Ureter (tissue), 1 donor: ENCODE results near the gene MAP2. TPM values are rescaled to one million over a fixed set of nuclear protein-coding genes. Genes with fewer than 3 reads are reported as not detected.

Experiments
- DNase-seq: peaks from one replicate; pipeline ENCODE4 v3.0.0-alpha.2; 2020; ENCODE audit warnings: low spot score
- total RNA-seq: library from RNA; stranded (reverse); gene quantifications from one replicate; pipeline ENCODE4 v1.2.4, GENCODE V29; 2023
- donor health status: DM: yes; HTN: yes; CAD: no.

Gene MAP2
- total RNA-seq, 1 donor from 2014 or later: 3.0 TPM

GRCh38 chr2:209653134-209653533, 229.3 kb downstream of the MAP2 start:
- no peak for DNase-seq

- no peak for DNase-seq
Measured at GRCh38 chr2:209661286-209661894, 237.5 kb downstream of the MAP2 start.

DNA sequence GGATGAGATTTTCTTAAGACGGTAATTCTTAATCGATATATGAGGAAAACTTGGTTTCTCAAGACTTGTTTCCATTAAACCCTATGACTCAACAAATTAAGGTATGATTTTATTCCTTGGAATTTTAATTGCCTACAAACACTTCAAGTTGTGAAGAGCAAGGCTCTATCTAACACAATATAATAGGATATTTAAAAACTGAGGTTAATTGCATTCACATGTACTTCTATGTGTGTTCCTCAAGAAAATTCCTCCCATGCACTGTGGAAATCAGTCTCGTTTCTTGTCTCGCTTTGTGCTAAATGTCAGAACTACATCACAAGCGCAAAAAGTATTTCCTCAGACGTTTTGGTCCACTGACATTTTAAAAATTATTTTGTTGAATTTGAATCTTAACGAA, 238.2 kb downstream of the MAP2 start:
- no peak for DNase-seq

DNA sequence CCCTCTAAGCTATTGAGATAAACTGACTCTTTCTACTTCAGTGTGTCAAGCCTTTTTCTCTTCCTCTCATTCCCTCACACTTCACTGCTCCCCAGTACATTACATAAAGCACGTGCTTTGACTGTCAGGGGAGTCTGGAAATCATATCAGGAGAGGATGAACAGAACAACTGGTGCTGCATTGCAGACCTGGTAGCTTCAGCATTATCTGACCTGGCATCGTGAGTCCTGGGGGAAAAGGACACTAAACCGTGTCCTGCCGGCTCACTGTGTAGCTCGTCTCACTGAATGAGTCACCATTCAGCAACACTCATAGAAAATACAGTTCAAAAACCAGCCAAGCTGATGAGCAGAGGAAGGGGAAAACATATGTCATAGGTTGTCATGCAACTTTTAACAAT, 239.3 kb downstream of the MAP2 start:
- no peak for DNase-seq

GRCh38 chr2:209663656-209664055, 239.8 kb downstream of the MAP2 start:
- DNase-seq: no peak

DNA sequence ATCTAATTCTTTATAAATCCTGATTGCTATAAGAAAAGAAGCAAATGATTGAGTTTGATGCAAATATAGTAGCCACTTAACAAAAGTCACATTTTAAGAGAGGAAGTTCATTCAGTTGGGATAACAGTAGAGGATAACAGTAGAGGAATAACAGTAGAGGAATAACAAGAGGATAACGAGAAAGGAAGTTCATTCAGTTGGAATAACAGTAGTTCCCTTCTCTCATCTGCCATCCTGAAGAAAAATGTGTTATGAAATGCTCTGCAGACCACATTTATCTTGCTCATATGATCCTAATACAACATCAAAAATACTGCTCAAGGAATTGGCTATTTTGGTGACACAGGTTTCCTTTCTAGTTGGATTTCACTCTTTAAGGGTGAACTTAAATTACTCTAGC, 242.4 kb downstream of the MAP2 start:
- no peak for DNase-seq

DNA sequence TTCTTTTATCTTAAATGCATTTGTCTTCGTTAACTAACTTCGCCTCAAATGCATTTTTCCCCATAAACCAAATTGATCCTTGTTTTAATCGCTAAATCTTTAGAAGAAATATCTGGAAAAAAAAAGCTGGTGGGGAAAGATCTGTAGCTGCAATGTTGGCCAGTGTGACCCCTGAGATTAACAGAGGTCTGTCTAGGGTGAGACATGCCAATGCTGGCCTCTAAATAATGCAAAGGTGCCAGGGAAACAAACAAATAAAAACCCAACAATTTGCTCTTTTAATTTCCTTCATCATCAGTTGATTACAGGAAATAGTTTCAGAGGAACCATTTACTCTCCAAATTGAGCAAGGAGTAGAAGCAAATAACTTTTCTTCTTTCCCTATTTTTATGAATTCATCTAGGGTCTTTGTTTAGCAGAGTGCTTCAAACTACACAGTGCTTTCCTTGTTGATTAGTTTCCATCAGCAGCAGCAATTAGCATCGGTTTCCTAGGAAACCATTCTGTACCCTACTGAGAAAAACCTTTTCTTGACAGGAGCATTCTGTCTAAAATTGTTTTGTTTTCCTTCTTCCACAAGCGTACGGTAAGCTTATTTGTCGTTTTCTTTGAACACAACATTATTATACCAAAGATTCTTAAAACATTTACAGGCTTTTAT, 247.3 kb downstream of the MAP2 start:
- DNase-seq: no peak

GRCh38 chr2:209673811-209674210, 250.0 kb downstream of the MAP2 start:
- no peak for DNase-seq

- no peak for DNase-seq
Measured at GRCh38 chr2:209680596-209680995, 256.7 kb downstream of the MAP2 start.

GRCh38 chr2:209681201-209681735, 257.4 kb downstream of the MAP2 start:
- no peak for DNase-seq

DNA sequence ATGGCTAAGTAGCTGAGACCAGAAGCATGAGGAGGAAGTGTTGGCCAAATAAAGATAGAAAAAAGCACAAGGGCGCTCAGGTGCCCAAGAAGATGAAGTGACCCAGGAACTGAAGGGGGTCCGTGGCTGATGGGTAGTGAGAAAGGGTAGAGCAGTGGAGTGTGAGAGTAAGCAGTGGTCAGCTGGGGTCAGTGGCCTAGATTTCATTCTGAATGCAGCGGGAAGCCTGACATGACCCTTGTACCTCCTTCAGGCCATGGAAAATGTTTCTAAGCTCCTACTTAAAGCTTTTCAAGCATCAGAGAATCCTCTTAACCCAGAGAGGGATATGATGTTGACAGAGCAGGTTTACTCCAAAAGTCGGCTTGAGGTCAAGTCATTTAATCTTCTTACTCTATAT, 258.8 kb downstream of the MAP2 start:
- DNase-seq: no peak

- DNase-seq: no peak
Measured at GRCh38 chr2:209685340-209685739, 261.5 kb downstream of the MAP2 start.

DNA sequence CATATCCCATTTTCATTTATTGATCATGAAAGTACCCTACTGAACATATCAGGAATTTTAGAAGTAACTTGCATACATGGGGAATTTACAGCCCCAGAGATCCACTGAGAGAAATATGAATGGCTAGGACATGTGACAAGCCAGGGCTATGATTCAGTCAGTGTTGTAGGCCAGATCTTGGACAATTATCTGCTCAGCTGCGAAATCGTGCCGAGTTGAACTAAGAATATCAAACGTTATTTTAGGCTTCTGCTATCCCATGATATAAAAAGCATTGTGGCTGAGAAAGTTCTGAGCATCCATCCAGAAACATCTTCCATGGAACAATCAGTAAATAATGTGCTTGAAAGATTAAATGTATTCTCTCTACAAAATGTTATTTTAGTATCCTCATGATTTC, 262.1 kb downstream of the MAP2 start:
- no peak for DNase-seq

DNA sequence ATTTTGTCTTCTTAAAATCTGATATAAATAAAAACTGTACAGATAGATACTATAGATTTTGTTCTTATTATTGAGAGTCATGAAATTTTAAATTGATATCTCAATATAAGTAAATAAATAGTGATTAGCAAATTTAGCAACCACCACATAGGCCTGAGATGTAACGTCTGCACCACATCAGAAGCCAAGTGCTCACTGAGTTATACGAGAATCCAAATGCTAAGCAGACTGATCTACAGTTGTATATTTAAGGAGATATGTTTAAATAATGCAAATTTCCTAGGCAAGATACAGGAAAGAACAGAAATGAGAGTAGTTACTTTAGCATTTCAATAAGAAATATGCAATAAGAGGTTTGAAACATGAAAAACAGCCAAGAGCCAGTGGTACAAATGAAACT, 262.6 kb downstream of the MAP2 start:
- DNase-seq: no peak

GRCh38 chr2:209687323-209687969, 263.6 kb downstream of the MAP2 start:
- DNase-seq: no peak

DNA sequence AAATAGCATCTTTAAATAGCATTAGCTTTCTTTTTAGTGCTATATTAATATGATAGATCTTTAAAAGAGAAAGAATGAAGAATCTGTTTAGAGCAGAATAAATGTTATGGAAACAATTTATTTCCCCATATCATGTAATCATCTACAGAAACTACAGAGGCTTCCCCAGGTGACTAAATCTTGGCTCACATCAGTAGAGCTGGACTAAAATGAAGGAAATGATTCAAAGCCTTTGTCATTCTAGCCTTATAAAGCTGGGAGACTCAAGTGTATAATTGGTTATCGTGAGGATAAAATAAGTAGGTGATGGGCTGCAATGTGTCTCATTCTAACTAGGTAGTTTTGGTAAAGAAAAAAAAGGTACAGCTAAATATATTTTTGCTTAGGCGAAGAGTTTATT, 264.5 kb downstream of the MAP2 start:
- no peak for DNase-seq

DNA sequence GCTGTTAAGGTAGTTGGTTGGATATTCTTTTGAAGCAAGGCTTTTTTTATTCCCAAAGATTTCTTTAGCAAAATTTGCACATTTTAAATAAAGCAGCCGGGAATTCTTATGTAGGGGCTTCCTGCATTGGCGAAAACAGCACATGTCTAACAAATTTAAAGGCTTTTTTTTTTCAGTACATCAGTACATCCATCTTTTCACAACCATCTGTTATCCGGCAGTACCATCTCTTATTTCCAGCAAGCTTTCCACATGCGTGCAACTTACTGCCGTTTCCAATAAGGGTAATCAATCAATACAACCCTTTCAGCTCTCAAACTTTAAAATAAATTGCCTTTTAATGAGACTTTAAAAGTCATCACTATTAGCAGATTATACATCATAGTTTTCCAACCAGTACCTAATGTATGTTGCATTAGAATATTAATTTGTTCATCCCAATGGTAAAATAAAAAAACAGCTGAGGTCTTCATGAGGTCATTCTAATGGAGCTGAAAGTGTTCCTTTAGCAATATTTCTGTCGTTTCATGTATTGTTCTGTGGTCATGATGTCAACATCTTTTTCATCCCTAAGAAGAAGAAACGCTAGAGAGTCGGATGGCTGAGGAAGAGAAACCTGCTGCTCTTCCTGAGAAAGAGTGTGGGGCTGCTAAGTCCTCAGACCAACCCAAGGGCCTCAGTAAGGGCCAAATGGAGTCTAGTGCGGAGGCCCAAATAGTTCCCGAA, 266.3 kb downstream of the MAP2 start:
- no peak for DNase-seq

GRCh38 chr2:209694748-209695147, 270.9 kb downstream of the MAP2 start:
- DNase-seq: no peak

GRCh38 chr2:209696836-209697711, 273.2 kb downstream of the MAP2 start:
- no peak for DNase-seq

GRCh38 chr2:209702775-209703174, 278.9 kb downstream of the MAP2 start:
- DNase-seq: no peak

GRCh38 chr2:209713219-209713618, 289.4 kb downstream of the MAP2 start:
- no peak for DNase-seq
